Heart right ventricle (tissue), 16 donors: ENCODE data around the gene YPEL3. TPM values are rescaled to one million over a fixed set of nuclear protein-coding genes. Genes with fewer than 3 reads are reported as not detected.

Experiments
- ATAC-seq, 8 donors: fragments of 200-7000 bp; cut with Tn5 transposase; one replicate each; pipeline ENCODE4 v1.9.1; 2020; ENCODE audit warnings: mild to moderate bottlenecking in 8 of 8, moderate library complexity in 8 of 8, moderate number of reproducible peaks in 1 of 8
- DNase-seq, 2 donors: peaks; one replicate each; pipeline ENCODE4 v3.0.0-alpha.2; 2020
- H3K27ac ChIP-seq, 10 donors: fragments of 200-600 bp; sonication (generic) in 2 of 10; one replicate each; pipeline versions ENCODE4 v1.5.0 to v1.8.0; 2020 to 2022; ENCODE audit warnings: mild to moderate bottlenecking in 3 of 10
- H3K27me3 ChIP-seq, 7 donors: fragments of 200-600 bp; one replicate each; pipeline ENCODE4 v1.8.0; 2021 to 2022; ENCODE audit warnings: mild to moderate bottlenecking in 2 of 7
- H3K36me3 ChIP-seq, 9 donors: fragments of 200-600 bp; sonication (generic) in 1 of 9; one replicate each; pipeline versions ENCODE4 v1.5.0 to v1.8.0; 2020 to 2022; ENCODE audit warnings: mild to moderate bottlenecking in 2 of 9
- H3K4me1 ChIP-seq, 9 donors: fragments of 200-600 bp; sonication (generic) in 1 of 9; one replicate each; pipeline versions ENCODE4 v1.5.0 to v1.8.0; 2020 to 2022; ENCODE audit warnings: mild to moderate bottlenecking in 4 of 9
- H3K4me3 ChIP-seq, 10 donors: fragments of 200-600 bp; sonication (generic) in 2 of 10; one replicate each; pipeline versions ENCODE4 v1.5.0 to v1.8.0; 2020 to 2022; ENCODE audit warnings: mild to moderate bottlenecking in 7 of 10, moderate library complexity in 2 of 10
- H3K9me3 ChIP-seq, 11 donors: fragments of 200-600 bp in 10 of 11; sonication (generic) in 2 of 11; one replicate each; pipeline versions ENCODE4 v1.5.0 to v1.8.0; 2013 to 2022; ENCODE audit warnings: mild to moderate bottlenecking in 2 of 11, control low read depth in 1 of 11, moderate library complexity in 1 of 11
- WGBS, 2 donors: extraction: QIAGEN DNeasy Blood & Tissue Kit; methylation state at CpG; one replicate each; pipeline ENCODE4 v1.1.7; 2013; ENCODE audit warnings: inconsistent platforms in 1 of 2; 5-methylcytosine and 5-hydroxymethylcytosine counted together
- intact Hi-C, 10 donors: fragments of 100-400 bp; cut with DNase I; formaldehyde crosslinking; loops; one replicate each; pipeline versions ENCODE4 v1.11.1 to v1.14.2; 2022
- polyA plus RNA-seq, 2 donors: library from polyadenylated mRNA; stranded (reverse); fragments of 200-250 nt; gene quantifications; one replicate each; pipeline ENCODE4 v1.2.3, GENCODE V29; 2013
- total RNA-seq, 10 donors: library from RNA; stranded (reverse); fragmentation: NEBNext Ultra II Directional in 3 of 10; extraction: Animal tissue kit (Norgen Biotek cat#: 25700) in 3 of 10; gene quantifications; one replicate each; pipeline versions ENCODE4 v1.2.1 to v1.2.4, GENCODE V29; 2021 to 2023
- TF ChIP-seq, protein P1 (sequence below), 9 donors: fragments of 200-600 bp; sonication (generic) in 2 of 9; IDR thresholded peaks; one replicate each; pipeline versions ENCODE4 v1.5.0 to v1.8.0; 2021 to 2022; ENCODE audit warnings: antibody characterized with exemption in 9 of 9, mild to moderate bottlenecking in 5 of 9, moderate library complexity in 1 of 9
- donor health status: Arrhythmogenic right ventricular cardiomyopathy.
- donor health status: ischemic (EF 13 %, LVEDD 7.1; RV severe dilation, severe dysfunction).
- donor health status: healthy with polysubstance abuse.
- donor health status: DM: no; HTN: yes; CAD: no.
- donor health status: DM: no; HTN: no; CAD: no.
- donor health status: ischemic (EF 25% LVEDD 6.9; RV normal size, moderate dysfunction).
- donor health status: ischemic (EF 25% LVEDD 5.7; RV mildly dilated, moderate dysfunction).
- donor health status: healthy.
- donor health status: DM: yes; HTN: yes; CAD: no.
- donor health status: Ischemic cardiomyopathy.
- donor health status: ischemic (EF 35%, LVEDD 5.7; RV mildly dilated, moderate dysfunction).
- donor health status: nonischemic (EF 11% LVEDD 7.7; RV severe dilation, severe dysfunction).
- donor health status: DM: yes; HTN: yes; CAD: no.
- donor health status: PGD.
- donor health status: ischemic (EF 29% LVEDD 5.4; RV normal size, mild dysfunction).
- donor health status: nonischemic (EF 23%, LVEDD 6.1; RV moderate dilation, normal function).

The YPEL3 gene
- total and polyA plus RNA-seq, 12 donors = 31.5 to 203 (median 46.6) TPM

- WGBS, 2 donors = 78 to 83% methylated on average over 22 of the region's 22 CpGs
- H3K4me1 ChIP-seq = peaks cover 0 to 79% (median 29%) of the 10 kb centered on the region in 9 donors
- no peaks in the 10 kb centered on the region for H3K9me3 ChIP-seq
- no peak for DNase-seq
- H3K27me3 ChIP-seq = no peaks in the 10 kb centered on the region
- H3K4me3 ChIP-seq = no peak overlapping the region
- intact Hi-C loops = no loop called here
- TF ChIP-seq, protein P1, sequence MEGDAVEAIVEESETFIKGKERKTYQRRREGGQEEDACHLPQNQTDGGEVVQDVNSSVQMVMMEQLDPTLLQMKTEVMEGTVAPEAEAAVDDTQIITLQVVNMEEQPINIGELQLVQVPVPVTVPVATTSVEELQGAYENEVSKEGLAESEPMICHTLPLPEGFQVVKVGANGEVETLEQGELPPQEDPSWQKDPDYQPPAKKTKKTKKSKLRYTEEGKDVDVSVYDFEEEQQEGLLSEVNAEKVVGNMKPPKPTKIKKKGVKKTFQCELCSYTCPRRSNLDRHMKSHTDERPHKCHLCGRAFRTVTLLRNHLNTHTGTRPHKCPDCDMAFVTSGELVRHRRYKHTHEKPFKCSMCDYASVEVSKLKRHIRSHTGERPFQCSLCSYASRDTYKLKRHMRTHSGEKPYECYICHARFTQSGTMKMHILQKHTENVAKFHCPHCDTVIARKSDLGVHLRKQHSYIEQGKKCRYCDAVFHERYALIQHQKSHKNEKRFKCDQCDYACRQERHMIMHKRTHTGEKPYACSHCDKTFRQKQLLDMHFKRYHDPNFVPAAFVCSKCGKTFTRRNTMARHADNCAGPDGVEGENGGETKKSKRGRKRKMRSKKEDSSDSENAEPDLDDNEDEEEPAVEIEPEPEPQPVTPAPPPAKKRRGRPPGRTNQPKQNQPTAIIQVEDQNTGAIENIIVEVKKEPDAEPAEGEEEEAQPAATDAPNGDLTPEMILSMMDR (IDR thresholded peaks at IDR 0.05) = no peak
- peaks cover 0 to 36% (median 11%) of the 10 kb centered on the region in 9 donors for H3K36me3 ChIP-seq
- ATAC-seq = no peak
- H3K27ac ChIP-seq = peak overlapping the region in 1 of 10 donors; percentile 95
These were observed 7.0 kb downstream of the YPEL3 start for GRCh38 chr16:30088832-30089624.

GRCh38 chr16:30088237-30088831 lies 7.7 kb downstream of the YPEL3 start:
- WGBS, 2 donors = 76 to 80% methylated on average over 10 of the region's 10 CpGs
- no peak for ATAC-seq
- intact Hi-C loops = no loop called here
- H3K27me3 ChIP-seq = no peaks in the 10 kb centered on the region
- no peak overlapping the region for H3K27ac ChIP-seq
- peaks cover 0 to 36% (median 14%) of the 10 kb centered on the region in 9 donors for H3K36me3 ChIP-seq
- no peak overlapping the region for H3K4me3 ChIP-seq
- TF ChIP-seq, protein P1 (IDR thresholded peaks at IDR 0.05) = no peak
- H3K4me1 ChIP-seq = peaks cover 0 to 72% (median 23%) of the 10 kb centered on the region in 9 donors
- DNase-seq = no peak
- no peaks in the 10 kb centered on the region for H3K9me3 ChIP-seq

- Histone ChIP-seq H3K36me3 (peaks cover 0 to 40% (median 15%) of the 10 kb centered on the region in 9 donors), H3K4me1 (peaks cover 0 to 62% (median 13%) of the 10 kb centered on the region in 9 donors), H3K4me3 (no peak overlapping the region), H3K9me3 (no peaks in the 10 kb centered on the region), H3K27ac (peak overlapping the region in 2 of 10 donors; percentile 41 to 65), H3K27me3 (no peaks in the 10 kb centered on the region)
- intact Hi-C loops = no loop called here
- TF ChIP-seq, protein P1 (IDR thresholded peaks at IDR 0.05) = no peak
- ATAC-seq (no peak), DNase-seq (no peak)
- WGBS, 2 donors = 86 to 90% methylated on average over 11 of the region's 11 CpGs
These were observed 8.7 kb downstream of the YPEL3 start for GRCh38 chr16:30087181-30087898.
